Fibroblast of skin of right biceps (primary cell): ENCODE measurements around the gene ARMH3.
A peak's percentile ranks its signal among the peaks of the same experiment; 100 is the strongest.

Experiments
- DNase-seq: peaks from one replicate; pipeline ENCODE4 v3.0.0-alpha.2; 2013

The ARMH3 gene

GRCh38 chr10:101827919-101828600, 227.9 kb downstream of the ARMH3 start:
- no peak for DNase-seq

DNA sequence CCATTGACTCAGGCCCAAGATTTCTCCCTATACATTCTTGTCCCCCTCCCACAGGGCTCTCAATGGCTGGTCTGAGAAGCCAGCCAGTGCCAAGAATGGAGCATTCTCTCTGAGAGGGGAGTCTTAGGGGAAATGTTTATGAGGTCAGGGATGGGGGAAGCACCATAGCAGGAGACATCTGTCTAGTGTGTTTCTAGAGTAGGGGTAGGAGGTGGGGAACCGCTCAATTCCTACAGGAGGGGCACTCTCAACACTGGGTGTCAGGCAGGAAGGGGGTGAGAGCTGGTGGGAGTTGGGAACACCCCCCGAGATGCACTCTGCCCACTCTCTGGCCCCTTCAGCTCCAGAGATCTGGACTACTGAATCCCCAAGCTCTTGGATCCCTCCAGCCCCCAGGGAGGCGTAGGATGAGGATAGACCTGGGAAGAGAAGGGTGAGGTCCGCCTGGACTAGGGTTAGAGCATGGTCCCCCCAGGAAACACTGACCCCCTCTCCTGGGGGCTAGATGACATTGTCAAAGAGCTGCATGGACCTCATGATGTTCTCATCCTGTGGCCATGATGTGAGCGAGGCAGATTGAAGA, 229.0 kb downstream of the ARMH3 start:
- DNase-seq = no peak

DNA sequence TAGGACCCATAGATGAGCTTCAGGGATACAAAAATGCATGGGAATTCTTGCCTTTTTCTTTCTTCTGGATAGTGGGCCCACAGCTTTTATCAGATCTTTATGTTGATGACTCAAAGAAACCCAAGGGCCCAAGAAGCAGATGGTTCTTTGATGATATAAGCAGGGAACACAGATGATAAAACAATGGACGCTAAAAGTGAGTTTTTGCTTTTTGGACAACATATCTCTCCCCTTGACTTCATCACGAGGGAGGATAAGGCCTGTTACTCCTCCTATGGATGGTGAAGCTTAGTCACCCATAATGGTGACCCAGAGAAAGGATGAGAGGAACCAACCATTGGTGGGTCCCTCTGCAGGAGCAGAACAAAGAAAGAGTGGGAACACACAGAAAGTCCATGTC, 231.2 kb downstream of the ARMH3 start:
- DNase-seq = no peak

DNA sequence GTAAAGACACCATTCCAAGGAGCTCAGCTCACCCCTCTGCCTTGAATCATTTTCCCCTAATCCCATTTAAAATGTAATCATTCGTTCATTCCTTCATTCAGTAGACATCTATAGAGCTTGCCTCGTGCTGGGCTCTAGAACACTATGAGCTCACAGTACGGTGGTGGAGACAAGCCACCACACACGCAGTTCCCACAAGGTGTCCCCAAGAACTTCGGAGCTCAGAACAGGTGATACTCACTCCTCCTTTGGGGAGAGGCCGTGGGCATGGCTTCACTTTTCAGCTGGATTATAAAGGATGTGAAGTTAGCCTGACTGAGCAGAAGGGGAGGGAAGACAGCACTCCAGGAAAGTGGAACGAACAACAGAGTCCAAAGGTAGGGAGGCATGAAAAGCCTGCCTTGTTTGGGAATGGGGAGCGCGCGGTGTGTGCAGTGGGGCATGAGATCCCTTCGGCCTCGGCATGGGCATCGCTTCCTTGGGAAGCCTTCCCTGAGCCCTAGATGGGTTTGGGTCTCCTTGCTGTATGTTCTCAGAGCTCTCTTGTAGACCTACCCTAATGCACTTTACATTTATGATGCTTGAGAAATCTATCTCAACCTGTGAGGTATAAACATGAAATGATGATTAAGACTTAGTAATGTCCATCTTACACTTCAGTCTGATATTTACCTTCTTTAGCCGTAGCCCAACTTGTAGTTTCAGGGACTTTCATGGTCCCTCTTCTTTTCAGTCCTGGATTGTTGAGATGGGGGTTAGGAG, 236.9 kb downstream of the ARMH3 start:
- DNase-seq = no peak

GRCh38 chr10:101818119-101818871, 237.7 kb downstream of the ARMH3 start, which contains the start of gene OGA:
OGA (minus strand) TSS chr10:101818444; CDS start chr10:101818022, 422 bp downstream.
- DNase-seq = peak; percentile 100

DNA sequence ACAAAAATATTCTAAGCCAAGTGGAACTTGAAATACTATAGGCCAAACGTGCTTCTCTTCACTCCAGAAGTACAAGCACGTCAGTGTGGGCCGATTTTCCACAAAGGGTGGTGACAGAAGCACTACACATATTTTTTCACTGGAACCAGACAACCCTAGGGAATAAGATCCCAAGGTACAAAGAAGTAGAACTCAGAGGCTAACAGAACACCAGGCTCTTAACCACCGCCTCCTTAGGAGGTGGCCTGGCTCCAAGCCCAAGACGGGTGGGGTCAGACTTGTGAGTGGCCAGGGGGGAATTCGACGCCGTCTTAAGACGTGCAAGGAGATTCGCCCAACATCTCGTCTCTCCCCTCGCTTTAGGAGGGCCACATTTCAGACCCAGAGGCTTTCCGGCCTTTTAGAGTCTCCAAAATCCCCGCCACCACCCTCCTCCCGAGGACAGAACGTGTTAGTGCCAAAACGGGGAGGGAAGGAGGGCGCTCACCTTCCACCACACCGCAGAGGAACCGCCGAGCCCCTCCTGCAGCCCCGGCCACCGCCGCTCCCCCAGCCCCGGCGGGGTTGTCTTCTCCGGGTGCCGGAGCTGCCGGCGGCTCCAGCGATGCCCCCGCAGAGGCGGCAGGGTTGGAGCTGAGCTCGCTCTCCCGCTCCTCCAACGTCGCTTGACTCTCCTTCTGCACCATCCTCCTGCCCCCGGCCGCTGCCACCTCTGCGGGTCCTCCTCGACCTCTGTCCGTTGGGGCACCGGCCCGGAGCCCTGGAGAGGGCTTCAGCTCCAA, 238.4 kb downstream of the ARMH3 start:
- peak; percentile 96 for DNase-seq

DNA sequence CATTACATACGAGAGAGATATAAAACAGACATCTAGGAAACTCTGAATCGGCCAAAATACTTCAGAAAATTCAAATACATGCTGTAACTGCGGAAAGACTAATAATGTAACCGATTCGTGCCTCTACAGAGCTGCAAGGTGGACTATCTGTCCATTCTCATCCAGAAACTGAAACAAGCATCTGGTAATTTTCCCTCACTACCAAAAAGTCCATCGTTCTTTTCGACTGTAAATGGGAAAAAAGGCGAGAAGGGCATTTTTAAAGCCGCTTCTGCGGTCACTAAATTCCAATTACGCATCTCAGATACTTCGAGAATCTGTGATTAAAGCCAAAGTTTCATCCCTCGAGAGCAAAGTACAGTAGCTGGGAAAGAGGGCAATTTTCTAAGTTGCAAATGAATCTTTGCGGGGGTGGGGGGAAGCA, 239.0 kb downstream of the ARMH3 start:
- DNase-seq = no peak

GRCh38 chr10:101816376-101816775, 239.6 kb downstream of the ARMH3 start:
- no peak for DNase-seq

DNA sequence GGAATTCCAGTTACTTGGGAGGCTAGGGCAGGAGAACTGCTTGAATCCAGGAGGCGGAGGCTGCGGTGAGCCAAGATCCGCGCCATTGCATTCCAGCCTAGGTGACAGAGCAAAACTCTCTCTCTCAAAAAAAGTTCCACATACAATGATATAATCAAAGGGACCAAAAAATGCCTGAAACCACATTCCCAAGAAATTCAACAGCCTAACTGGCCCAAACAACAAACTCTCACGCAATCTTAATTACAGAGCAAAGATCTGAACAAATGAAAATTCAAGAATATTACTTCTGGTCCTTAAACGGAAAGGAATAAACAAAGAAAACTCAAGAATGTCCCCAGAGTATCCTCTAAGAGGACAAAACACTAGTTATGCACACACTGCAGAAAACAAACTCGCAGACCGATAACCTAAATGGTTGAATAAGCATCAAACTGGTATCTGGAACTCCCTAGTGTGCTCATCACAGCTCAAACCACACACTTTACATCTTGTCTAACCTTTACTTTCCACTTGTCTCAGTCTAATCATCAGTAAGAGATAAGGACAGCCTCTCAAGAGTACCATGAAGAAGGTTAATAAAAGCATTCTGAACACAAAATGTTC, 241.4 kb downstream of the ARMH3 start:
- DNase-seq = peak; percentile 31

DNA sequence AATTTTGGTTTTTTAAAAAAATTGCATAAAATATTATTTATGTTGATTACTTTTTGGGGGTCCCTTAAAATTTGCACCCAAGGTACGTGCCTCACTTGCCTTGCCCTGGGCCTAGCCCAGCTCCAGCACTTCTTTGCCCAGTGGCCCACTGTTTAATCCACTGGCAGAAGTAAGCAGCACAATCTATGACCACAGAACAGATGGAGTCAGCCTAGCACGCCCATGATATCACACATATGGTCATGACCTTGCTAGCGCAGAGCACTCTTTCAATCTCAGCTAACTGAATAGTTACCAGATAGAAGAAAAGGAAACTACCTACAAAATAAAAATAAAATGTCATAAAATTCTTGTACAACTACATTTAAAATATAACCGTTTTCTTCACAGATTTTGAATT, 243.4 kb downstream of the ARMH3 start:
- no peak for DNase-seq

- no peak for DNase-seq
These were observed 248.8 kb downstream of the ARMH3 start for GRCh38 chr10:101807158-101807557.

DNA sequence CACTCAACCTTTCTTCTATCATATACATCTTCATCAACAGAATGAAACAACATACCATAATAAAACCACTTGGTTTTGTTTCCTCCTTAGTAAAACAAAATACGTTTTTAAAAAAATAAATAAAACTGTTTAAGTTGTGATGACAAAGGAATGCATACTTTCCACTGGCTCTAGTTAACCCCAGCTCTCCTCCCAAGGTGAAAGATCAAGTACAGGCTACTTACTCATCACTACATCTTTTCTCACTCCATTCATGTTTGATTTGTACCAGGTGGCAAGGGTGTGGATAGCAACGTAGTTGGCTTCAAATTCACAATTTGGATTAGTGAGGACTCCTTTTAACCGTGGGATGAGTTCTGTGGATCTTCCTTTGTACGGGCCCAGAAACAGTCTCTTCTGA, 252.5 kb downstream of the ARMH3 start:
- DNase-seq = no peak

DNA sequence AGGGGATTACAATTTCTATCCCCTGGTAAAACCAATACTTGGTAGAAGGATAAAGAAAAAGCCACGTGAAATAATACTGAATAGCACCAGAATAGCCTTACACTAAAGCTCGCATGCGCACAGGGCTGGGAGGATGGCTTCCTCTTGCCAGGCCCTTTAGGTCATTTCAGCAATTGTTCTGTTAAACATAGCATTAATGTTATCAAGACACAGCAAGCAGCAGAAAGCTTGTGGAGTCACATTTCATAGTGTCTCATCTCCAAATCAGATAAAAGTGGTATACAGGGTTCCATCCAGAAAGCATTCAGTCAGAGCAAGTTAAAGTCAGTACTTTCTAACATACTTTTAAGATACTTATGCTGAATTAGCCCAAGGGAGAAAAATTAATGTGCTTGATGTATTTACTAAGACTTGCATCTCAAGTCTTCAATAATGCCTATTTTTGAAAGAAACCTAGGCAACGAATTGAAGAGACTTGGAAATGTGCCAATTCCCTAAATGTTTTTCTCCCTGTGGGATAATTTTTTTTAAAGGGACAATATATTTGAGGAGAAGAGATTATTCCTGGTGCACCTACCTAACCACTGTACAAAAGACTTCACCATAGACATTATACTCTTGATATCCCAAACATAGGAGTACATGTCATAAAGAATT, 258.4 kb downstream of the ARMH3 start:
- DNase-seq = no peak
